GM21723 (cell line): ENCODE data around the gene HDAC4.

ENCODE experiments used
- ATAC-seq: cut with Tn5 transposase; IDR thresholded peaks from one replicate; pipeline ENCODE4 v1.9.1; 2021; ENCODE audit warnings: mild to moderate bottlenecking, moderate library complexity; ENCODE audit not compliant: unreplicated experiment

Gene HDAC4

GRCh38 chr2:239354132-239354790 lies 46.6 kb downstream of the HDAC4 start:
- ATAC-seq, result no peak

- no peak for ATAC-seq
Measured at GRCh38 chr2:239353692-239354091, 47.1 kb downstream of the HDAC4 start.

- ATAC-seq, result no peak
Measured at GRCh38 chr2:239351687-239352086, 49.1 kb downstream of the HDAC4 start.

- no peak for ATAC-seq
Measured at GRCh38 chr2:239349453-239350135, 51.2 kb downstream of the HDAC4 start.

- ATAC-seq, result no peak
Measured at GRCh38 chr2:239348563-239349452, 52.0 kb downstream of the HDAC4 start.

GRCh38 chr2:239346676-239347075 lies 54.1 kb downstream of the HDAC4 start:
- no peak for ATAC-seq

GRCh38 chr2:239345251-239345650 lies 55.6 kb downstream of the HDAC4 start:
- ATAC-seq, result no peak

GRCh38 chr2:239344857-239345216 lies 56.0 kb downstream of the HDAC4 start:
- no peak for ATAC-seq

- no peak for ATAC-seq
Measured at GRCh38 chr2:239343946-239344856, 56.6 kb downstream of the HDAC4 start.

- no peak for ATAC-seq
Measured at GRCh38 chr2:239343460-239343859, 57.4 kb downstream of the HDAC4 start.

GRCh38 chr2:239341840-239342239 lies 59.0 kb downstream of the HDAC4 start:
- no peak for ATAC-seq

- no peak for ATAC-seq
Measured at GRCh38 chr2:239341146-239341732, 59.6 kb downstream of the HDAC4 start.

GRCh38 chr2:239339726-239340601 lies 60.9 kb downstream of the HDAC4 start:
- ATAC-seq, result no peak

- no peak for ATAC-seq
Measured at GRCh38 chr2:239339241-239339640, 61.6 kb downstream of the HDAC4 start.

GRCh38 chr2:239337877-239338484 lies 62.8 kb downstream of the HDAC4 start:
- ATAC-seq, result no peak

GRCh38 chr2:239337122-239337876 lies 63.5 kb downstream of the HDAC4 start:
- ATAC-seq, result no peak

- no peak for ATAC-seq
Measured at GRCh38 chr2:239331560-239331959, 69.3 kb downstream of the HDAC4 start.

GRCh38 chr2:239330836-239331235 lies 70.0 kb downstream of the HDAC4 start:
- no peak for ATAC-seq
